ENCODE results near the gene STOX1.

DNA sequence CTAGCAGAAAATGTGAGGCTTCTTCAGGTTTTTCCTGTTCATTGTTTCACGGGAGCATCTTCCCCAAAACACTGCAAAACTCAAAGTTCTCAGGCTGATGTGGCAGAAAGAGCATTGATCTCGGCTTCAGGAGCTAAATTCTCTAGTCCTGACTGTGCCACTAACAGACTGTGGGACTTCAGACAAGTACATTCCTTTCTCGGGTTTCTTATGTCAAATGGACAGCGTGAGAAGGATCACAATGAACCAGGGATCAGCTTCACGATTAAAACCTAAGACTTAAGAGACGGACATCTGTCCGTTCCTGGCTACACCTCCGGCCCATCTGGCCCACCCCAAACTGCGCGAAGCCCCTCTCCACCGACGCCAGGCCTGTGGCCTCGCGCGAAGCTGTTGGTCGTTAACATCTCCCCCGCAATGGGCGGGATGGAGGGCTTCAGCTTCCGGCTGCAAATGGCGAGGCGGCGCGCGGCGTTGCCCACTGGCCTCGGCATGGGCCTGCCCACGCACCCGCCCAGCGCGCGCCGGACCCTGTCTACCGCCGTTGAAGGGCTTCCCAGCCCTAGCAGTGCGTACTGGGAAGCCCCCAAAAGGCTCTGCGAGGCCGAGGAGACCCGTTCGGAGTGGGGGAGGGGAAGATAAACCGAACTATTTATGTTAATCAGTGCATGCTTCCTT lies 73.2 kb downstream of the STOX1 start:
- TF ChIP-seq, protein P1, sequence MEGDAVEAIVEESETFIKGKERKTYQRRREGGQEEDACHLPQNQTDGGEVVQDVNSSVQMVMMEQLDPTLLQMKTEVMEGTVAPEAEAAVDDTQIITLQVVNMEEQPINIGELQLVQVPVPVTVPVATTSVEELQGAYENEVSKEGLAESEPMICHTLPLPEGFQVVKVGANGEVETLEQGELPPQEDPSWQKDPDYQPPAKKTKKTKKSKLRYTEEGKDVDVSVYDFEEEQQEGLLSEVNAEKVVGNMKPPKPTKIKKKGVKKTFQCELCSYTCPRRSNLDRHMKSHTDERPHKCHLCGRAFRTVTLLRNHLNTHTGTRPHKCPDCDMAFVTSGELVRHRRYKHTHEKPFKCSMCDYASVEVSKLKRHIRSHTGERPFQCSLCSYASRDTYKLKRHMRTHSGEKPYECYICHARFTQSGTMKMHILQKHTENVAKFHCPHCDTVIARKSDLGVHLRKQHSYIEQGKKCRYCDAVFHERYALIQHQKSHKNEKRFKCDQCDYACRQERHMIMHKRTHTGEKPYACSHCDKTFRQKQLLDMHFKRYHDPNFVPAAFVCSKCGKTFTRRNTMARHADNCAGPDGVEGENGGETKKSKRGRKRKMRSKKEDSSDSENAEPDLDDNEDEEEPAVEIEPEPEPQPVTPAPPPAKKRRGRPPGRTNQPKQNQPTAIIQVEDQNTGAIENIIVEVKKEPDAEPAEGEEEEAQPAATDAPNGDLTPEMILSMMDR (conservative IDR thresholded peaks at IDR 0.05), result no peak
- TF ChIP-seq ZFX (IDR thresholded peaks at IDR 0.05), result no peak; the same call in 1 of the 2 replicates
